ENCODE results near the gene IL12RB2. TPM values are rescaled to one million over a fixed set of nuclear protein-coding genes. Genes with fewer than 3 reads are reported as not detected.

The IL12RB2 gene
- total RNA-seq, 1 experiment from 2014 or later, result 0.22 TPM

DNA sequence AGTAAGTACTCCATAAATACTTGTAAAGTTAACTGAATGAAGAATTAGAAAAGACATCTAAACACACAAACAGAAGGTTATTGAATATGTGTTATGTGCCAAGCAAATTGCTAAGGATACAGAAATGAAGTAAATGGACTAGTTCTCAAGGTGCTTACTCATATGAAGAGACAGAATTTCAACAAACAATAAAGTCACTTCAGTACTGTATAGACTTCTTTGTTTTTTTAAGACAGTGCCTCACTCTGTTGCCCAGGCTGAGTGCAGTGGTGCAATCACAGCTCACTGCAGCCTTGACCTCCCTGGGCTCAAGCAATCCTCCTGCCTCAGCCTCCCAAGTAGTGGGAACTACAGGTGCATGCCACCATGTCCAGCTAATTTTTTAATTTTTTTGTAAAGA, 65.2 kb downstream of the IL12RB2 start:
- CTCF ChIA-PET, result no interaction called here
- no peaks in the 10 kb centered on the region for H3K36me3 ChIP-seq (ENCODE audit: control insufficient read depth in 1 of 2, insufficient read depth in 2 of 2, low read length in 2 of 2)
- RAD21 ChIA-PET (ENCODE audit: low non-redundant PET in 1 of 2, low total read pairs in 2 of 2, uncharacterized antibody in 2 of 2, unreplicated experiment in 2 of 2), result no interaction called here
- no peak overlapping the region for H2AFZ ChIP-seq (ENCODE audit: low read depth, low read length, poor library complexity, severe bottlenecking)
- H3K9me2 ChIP-seq (ENCODE audit: insufficient read depth), result no peaks in the 10 kb centered on the region
- no peaks in the 10 kb centered on the region for H3K27me3 ChIP-seq (ENCODE audit: insufficient read depth, low read length)
- no TSS peak for BruUV-seq (replicated peaks)
- no peak overlapping the region for H3K4me3 ChIP-seq (replicated peaks in 1 of 2; ENCODE audit: low read depth in 1 of 2, low read length in 2 of 2)
- H4K20me1 ChIP-seq (ENCODE audit: insufficient read depth), result no peaks in the 10 kb centered on the region
- no peaks in the 10 kb centered on the region; a peak in 1 of 4 replicates for H3K4me1 ChIP-seq (ENCODE audit: control insufficient read depth in 1 of 2, insufficient read depth in 2 of 2, low read length in 2 of 2)
- intact Hi-C loops (cut with micrococcal nuclease), result no loop called here
- H3K9ac ChIP-seq (ENCODE audit: low read length), result no peak overlapping the region
- ATAC-seq (no peak), DNase-seq (ENCODE audit: low read depth, low spot score) (no peak)
- TF ChIP-seq MAX (IDR thresholded peaks at IDR 0.05) (no peak), YY1 (IDR thresholded peaks at IDR 0.05; ENCODE audit: extremely low read depth, insufficient replicate concordance, low read depth, low read length) (no peak), POLR2A (IDR thresholded peaks at IDR 0.05; ENCODE audit: borderline replicate concordance, extremely low read depth, insufficient read depth, insufficient read length) (no peak), ZFX (IDR thresholded peaks at IDR 0.05) (no peak), SP1 (IDR thresholded peaks at IDR 0.05; ENCODE audit: low read depth) (no peak), JUND (IDR thresholded peaks at IDR 0.05) (no peak), ZNF274 (IDR thresholded peaks at IDR 0.05; ENCODE audit: low read depth, low read length) (no peak), TCF7L2 (IDR thresholded peaks at IDR 0.05; ENCODE audit: borderline replicate concordance, extremely low read depth, insufficient read depth, insufficient read length) (no peak), ATF3 (IDR thresholded peaks at IDR 0.05) (no peak), SIN3A (IDR thresholded peaks at IDR 0.05; ENCODE audit: low read depth) (no peak), EZH2 (IDR thresholded peaks at IDR 0.05) (no peak), CEBPB (IDR thresholded peaks at IDR 0.05; ENCODE audit: low read depth) (no peak), SRF (IDR thresholded peaks at IDR 0.05; ENCODE audit: low read depth) (no peak), ELF1 (IDR thresholded peaks at IDR 0.05; ENCODE audit: borderline replicate concordance, low read depth) (no peak), POLR2AphosphoS5 (IDR thresholded peaks at IDR 0.05; ENCODE audit: low read depth, low read length) (no peak), FOSL1 (IDR thresholded peaks at IDR 0.05; ENCODE audit: low read depth) (no peak), EGR1 (IDR thresholded peaks at IDR 0.05; ENCODE audit: low read depth) (no peak)
- TF ChIP-seq, protein P1, sequence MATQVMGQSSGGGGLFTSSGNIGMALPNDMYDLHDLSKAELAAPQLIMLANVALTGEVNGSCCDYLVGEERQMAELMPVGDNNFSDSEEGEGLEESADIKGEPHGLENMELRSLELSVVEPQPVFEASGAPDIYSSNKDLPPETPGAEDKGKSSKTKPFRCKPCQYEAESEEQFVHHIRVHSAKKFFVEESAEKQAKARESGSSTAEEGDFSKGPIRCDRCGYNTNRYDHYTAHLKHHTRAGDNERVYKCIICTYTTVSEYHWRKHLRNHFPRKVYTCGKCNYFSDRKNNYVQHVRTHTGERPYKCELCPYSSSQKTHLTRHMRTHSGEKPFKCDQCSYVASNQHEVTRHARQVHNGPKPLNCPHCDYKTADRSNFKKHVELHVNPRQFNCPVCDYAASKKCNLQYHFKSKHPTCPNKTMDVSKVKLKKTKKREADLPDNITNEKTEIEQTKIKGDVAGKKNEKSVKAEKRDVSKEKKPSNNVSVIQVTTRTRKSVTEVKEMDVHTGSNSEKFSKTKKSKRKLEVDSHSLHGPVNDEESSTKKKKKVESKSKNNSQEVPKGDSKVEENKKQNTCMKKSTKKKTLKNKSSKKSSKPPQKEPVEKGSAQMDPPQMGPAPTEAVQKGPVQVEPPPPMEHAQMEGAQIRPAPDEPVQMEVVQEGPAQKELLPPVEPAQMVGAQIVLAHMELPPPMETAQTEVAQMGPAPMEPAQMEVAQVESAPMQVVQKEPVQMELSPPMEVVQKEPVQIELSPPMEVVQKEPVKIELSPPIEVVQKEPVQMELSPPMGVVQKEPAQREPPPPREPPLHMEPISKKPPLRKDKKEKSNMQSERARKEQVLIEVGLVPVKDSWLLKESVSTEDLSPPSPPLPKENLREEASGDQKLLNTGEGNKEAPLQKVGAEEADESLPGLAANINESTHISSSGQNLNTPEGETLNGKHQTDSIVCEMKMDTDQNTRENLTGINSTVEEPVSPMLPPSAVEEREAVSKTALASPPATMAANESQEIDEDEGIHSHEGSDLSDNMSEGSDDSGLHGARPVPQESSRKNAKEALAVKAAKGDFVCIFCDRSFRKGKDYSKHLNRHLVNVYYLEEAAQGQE (IDR thresholded peaks at IDR 0.05; ENCODE audit: low read depth), result no peak
- H3K9me3 ChIP-seq (ENCODE audit: control insufficient read depth in 1 of 2, insufficient read depth in 1 of 2, low read depth in 1 of 2, low read length in 2 of 2), result no peaks in the 10 kb centered on the region
- POLR2A ChIA-PET, result no interaction called here
- H3K79me2 ChIP-seq (ENCODE audit: insufficient read depth, low read length), result no peaks in the 10 kb centered on the region
- H3K4me2 ChIP-seq (ENCODE audit: low read length), result no peak overlapping the region
- H3K27ac ChIP-seq (ENCODE audit: low read depth, low read length), result no peak overlapping the region
